Neural cell (in vitro differentiated cells): Measurements from ENCODE around the gene THBD. TPM values are rescaled to one million over a fixed set of nuclear protein-coding genes. Genes with fewer than 3 reads are reported as not detected.

Experiments used
- H2AFZ ChIP-seq: fragments of 200-600, 300-800 bp; sonication (generic), shearing (Covaris generic); 2 replicates; pipeline ENCODE4 v1.6.0; 2014; ENCODE audit warnings: low read depth, mild to moderate bottlenecking, antibody characterized with exemption, low read length, moderate library complexity
- H3F3A ChIP-seq: fragments of 200-600 bp; shearing (Covaris generic); 2 replicates; pipeline ENCODE4 v1.6.1; 2016; ENCODE audit warnings: mild to moderate bottlenecking, moderate library complexity, mixed read lengths, antibody characterized with exemption, low read length; ENCODE audit not compliant: insufficient read depth, poor library complexity, severe bottlenecking
- H3K27ac ChIP-seq: fragments of 200-600, 300-800 bp; sonication (generic), shearing (Covaris generic); 2 replicates; pipeline ENCODE4 v1.5.1; 2014; ENCODE audit warnings: mild to moderate bottlenecking, low read length, moderate library complexity
- H3K27me3 ChIP-seq: fragments of 300-800, 200-600 bp; sonication (generic), shearing (Covaris generic); 2 replicates; pipeline ENCODE4 v1.6.0; 2014; ENCODE audit warnings: mild to moderate bottlenecking, low read depth, low read length, moderate library complexity; ENCODE audit not compliant: insufficient read depth
- H3K36me3 ChIP-seq: fragments of 300-800, 200-600 bp; sonication (generic), shearing (Covaris generic); 2 replicates; pipeline ENCODE4 v1.5.1; 2014; ENCODE audit warnings: mild to moderate bottlenecking, antibody characterized with exemption, low read length, moderate library complexity; ENCODE audit not compliant: insufficient read depth
- H3K4me2 ChIP-seq: fragments of 300-800, 200-600 bp; sonication (generic), shearing (Covaris generic); 2 replicates; pipeline ENCODE4 v1.6.0; 2014; ENCODE audit warnings: mild to moderate bottlenecking, low read length
- H3K4me3 ChIP-seq: fragments of 300-800, 200-600 bp; sonication (generic), shearing (Covaris generic); 2 replicates; pipeline ENCODE4 v1.5.1; 2014; ENCODE audit warnings: mild to moderate bottlenecking, low read length, moderate library complexity
- H3K79me2 ChIP-seq: fragments of 200-600 bp; shearing (Covaris generic); replicated peaks from 2 replicates; pipeline ENCODE4 v1.6.0; 2014; ENCODE audit warnings: mild to moderate bottlenecking, low read length, moderate library complexity; ENCODE audit not compliant: insufficient read depth
- H3K9ac ChIP-seq: fragments of 300-800, 200-600 bp; sonication (generic), shearing (Covaris generic); 2 replicates; pipeline ENCODE4 v1.6.1; 2016; ENCODE audit warnings: mild to moderate bottlenecking, low read length, mixed read lengths
- H3K9me2 ChIP-seq: fragments of 200-600 bp; shearing (Covaris generic); 2 replicates; pipeline ENCODE4 v1.6.1; 2016; ENCODE audit warnings: mild to moderate bottlenecking, low read length, mixed read lengths; ENCODE audit not compliant: insufficient read depth
- H3K9me3 ChIP-seq: fragments of 200-600, 300-800 bp; sonication (generic), shearing (Covaris generic); 2 replicates; pipeline ENCODE4 v1.6.1; 2016; ENCODE audit warnings: mild to moderate bottlenecking, mixed run types, low read length, moderate library complexity, mixed read lengths
- H4K20me1 ChIP-seq: fragments of 200-600 bp; shearing (Covaris generic); 2 replicates; pipeline ENCODE4 v1.6.1; 2016; ENCODE audit warnings: mild to moderate bottlenecking, mixed run types; ENCODE audit not compliant: insufficient read depth
- EP300 ChIP-seq: fragments of 450-650 bp; conservative IDR thresholded peaks from 2 replicates; pipeline ENCODE4 v1.6.1; 2014; ENCODE audit warnings: antibody characterized with exemption, mild to moderate bottlenecking, moderate library complexity; ENCODE audit not compliant: poor library complexity, severe bottlenecking
- EZH2 ChIP-seq: fragments of 200-600, 300-800 bp; shearing (Covaris generic), sonication (generic); IDR thresholded peaks from 2 replicates; pipeline ENCODE4 v1.6.1; 2014; ENCODE audit warnings: antibody characterized with exemption, low read length, borderline replicate concordance, mild to moderate bottlenecking; ENCODE audit not compliant: insufficient read depth, poor library complexity, severe bottlenecking
- MXI1 ChIP-seq: fragments of 450-650 bp; conservative IDR thresholded peaks from 2 replicates; pipeline ENCODE4 v1.6.1; 2014; ENCODE audit warnings: antibody characterized with exemption, mild to moderate bottlenecking; ENCODE audit not compliant: poor library complexity, severe bottlenecking
- POLR2AphosphoS5 ChIP-seq: IDR thresholded peaks from 2 replicates; pipeline ENCODE4 v1.6.1; 2012
- RAD21 ChIP-seq: fragments of 450-650 bp; conservative IDR thresholded peaks from 2 replicates; pipeline ENCODE4 v1.6.1; 2014; ENCODE audit warnings: antibody characterized with exemption, mild to moderate bottlenecking, moderate library complexity
- SMC3 ChIP-seq: fragments of 450-650 bp; conservative IDR thresholded peaks from 2 replicates; pipeline ENCODE4 v1.6.1; 2014; ENCODE audit warnings: antibody characterized with exemption, mild to moderate bottlenecking, moderate library complexity; ENCODE audit not compliant: poor library complexity
- TAF1 ChIP-seq: IDR thresholded peaks from 2 replicates; pipeline ENCODE4 v1.6.1; 2012; ENCODE audit warnings: low read depth
- polyA plus RNA-seq: library from polyadenylated mRNA; depleted of rRNA; stranded (reverse); fragments of >200 nt; gene quantifications from 2 replicates; pipeline ENCODE4 v1.2.3, GENCODE V29; 2014
- TF ChIP-seq, protein P1 (sequence below): fragments of 450-650 bp; IDR thresholded peaks from 2 replicates; pipeline ENCODE4 v1.5.1; 2014; ENCODE audit warnings: antibody characterized with exemption, mild to moderate bottlenecking, moderate library complexity; ENCODE audit not compliant: poor library complexity, severe bottlenecking
- TF ChIP-seq, protein P2 (sequence below): IDR thresholded peaks from 2 replicates; pipeline ENCODE4 v1.6.1; 2012; ENCODE audit warnings: borderline replicate concordance

Gene THBD
- polyA plus RNA-seq, 1 donor from 2014 or later: not detected

DNA sequence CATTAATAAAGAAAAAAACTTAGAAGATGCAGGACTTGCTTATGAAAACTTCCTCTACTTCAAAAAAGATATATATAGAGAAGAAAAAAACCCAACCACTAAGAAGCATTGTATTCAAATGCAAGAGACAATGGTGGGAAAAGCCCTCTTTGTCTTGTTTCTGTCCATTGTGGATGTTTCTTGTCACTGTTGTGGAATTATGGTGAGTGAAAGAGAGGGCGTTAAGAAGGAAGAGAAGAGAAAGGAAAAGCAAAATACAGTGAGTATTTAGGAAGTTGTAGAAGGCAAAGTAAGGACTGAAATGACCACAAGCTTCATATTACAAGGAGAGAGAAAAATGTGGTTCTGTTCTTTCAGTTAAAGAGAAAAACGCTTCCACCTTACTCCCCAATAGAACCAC lies 14.1 kb upstream of the THBD start:
- Histone ChIP-seq H3K79me2 (no peaks in the 10 kb centered on the region), H3K9ac (no peak overlapping the region)

GRCh38 chr20:23063168-23063567 lies 13.7 kb upstream of the THBD start:
- H3K27me3 ChIP-seq: peaks cover 22% of the 10 kb centered on the region
- no peak overlapping the region for H3K4me2 ChIP-seq
- no peak overlapping the region for H2AFZ ChIP-seq
- H3K9ac ChIP-seq: no peak overlapping the region
- H3K9me3 ChIP-seq: no peaks in the 10 kb centered on the region
- TF ChIP-seq, protein P1, sequence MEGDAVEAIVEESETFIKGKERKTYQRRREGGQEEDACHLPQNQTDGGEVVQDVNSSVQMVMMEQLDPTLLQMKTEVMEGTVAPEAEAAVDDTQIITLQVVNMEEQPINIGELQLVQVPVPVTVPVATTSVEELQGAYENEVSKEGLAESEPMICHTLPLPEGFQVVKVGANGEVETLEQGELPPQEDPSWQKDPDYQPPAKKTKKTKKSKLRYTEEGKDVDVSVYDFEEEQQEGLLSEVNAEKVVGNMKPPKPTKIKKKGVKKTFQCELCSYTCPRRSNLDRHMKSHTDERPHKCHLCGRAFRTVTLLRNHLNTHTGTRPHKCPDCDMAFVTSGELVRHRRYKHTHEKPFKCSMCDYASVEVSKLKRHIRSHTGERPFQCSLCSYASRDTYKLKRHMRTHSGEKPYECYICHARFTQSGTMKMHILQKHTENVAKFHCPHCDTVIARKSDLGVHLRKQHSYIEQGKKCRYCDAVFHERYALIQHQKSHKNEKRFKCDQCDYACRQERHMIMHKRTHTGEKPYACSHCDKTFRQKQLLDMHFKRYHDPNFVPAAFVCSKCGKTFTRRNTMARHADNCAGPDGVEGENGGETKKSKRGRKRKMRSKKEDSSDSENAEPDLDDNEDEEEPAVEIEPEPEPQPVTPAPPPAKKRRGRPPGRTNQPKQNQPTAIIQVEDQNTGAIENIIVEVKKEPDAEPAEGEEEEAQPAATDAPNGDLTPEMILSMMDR: no peak
- no peak for TF ChIP-seq SMC3
- TF ChIP-seq, protein P2, sequence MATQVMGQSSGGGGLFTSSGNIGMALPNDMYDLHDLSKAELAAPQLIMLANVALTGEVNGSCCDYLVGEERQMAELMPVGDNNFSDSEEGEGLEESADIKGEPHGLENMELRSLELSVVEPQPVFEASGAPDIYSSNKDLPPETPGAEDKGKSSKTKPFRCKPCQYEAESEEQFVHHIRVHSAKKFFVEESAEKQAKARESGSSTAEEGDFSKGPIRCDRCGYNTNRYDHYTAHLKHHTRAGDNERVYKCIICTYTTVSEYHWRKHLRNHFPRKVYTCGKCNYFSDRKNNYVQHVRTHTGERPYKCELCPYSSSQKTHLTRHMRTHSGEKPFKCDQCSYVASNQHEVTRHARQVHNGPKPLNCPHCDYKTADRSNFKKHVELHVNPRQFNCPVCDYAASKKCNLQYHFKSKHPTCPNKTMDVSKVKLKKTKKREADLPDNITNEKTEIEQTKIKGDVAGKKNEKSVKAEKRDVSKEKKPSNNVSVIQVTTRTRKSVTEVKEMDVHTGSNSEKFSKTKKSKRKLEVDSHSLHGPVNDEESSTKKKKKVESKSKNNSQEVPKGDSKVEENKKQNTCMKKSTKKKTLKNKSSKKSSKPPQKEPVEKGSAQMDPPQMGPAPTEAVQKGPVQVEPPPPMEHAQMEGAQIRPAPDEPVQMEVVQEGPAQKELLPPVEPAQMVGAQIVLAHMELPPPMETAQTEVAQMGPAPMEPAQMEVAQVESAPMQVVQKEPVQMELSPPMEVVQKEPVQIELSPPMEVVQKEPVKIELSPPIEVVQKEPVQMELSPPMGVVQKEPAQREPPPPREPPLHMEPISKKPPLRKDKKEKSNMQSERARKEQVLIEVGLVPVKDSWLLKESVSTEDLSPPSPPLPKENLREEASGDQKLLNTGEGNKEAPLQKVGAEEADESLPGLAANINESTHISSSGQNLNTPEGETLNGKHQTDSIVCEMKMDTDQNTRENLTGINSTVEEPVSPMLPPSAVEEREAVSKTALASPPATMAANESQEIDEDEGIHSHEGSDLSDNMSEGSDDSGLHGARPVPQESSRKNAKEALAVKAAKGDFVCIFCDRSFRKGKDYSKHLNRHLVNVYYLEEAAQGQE: no peak
- no peak for TF ChIP-seq RAD21
- no peak for TF ChIP-seq MXI1
- no peak for TF ChIP-seq POLR2AphosphoS5
- TF ChIP-seq EP300: no peak
- TF ChIP-seq EZH2: no peak
- TF ChIP-seq TAF1: no peak
- H3F3A ChIP-seq: no peaks in the 10 kb centered on the region
- no peaks in the 10 kb centered on the region for H3K79me2 ChIP-seq
- H3K4me3 ChIP-seq: no peak overlapping the region
- no peaks in the 10 kb centered on the region for H3K9me2 ChIP-seq
- H4K20me1 ChIP-seq: no peaks in the 10 kb centered on the region
- no peak overlapping the region for H3K27ac ChIP-seq
- H3K36me3 ChIP-seq: no peaks in the 10 kb centered on the region

More for the DNA sequence above, 14.1 kb upstream of the THBD start:
- Histone ChIP-seq H3K36me3 (no peaks in the 10 kb centered on the region), H3F3A (no peaks in the 10 kb centered on the region), H3K9me2 (no peaks in the 10 kb centered on the region), H3K27me3 (peaks cover 22% of the 10 kb centered on the region), H3K27ac (no peak overlapping the region), H2AFZ (no peak overlapping the region), H4K20me1 (no peaks in the 10 kb centered on the region), H3K4me3 (no peak overlapping the region), H3K4me2 (no peak overlapping the region), H3K9me3 (no peaks in the 10 kb centered on the region)
- TF ChIP-seq, protein P2: no peak
- TF ChIP-seq RAD21: no peak
- TF ChIP-seq SMC3: no peak
- TF ChIP-seq EZH2: no peak
- no peak for TF ChIP-seq TAF1
